GM10248 (cell line): ENCODE data around the gene KIRREL3.

ENCODE experiments used
- CTCF ChIA-PET: fragments of 300-600 bp; sonication (Branson Sonifier 250); formaldehyde crosslinking; extraction: SDS; loops from one replicate; lab custom pipeline; 2021; ENCODE audit warnings: antibody characterized with exemption; lab: Yijun Ruan, JAX
- POLR2A ChIA-PET: fragments of 350-650 bp; sonication (Branson Sonifier 250); formaldehyde crosslinking; extraction: SDS; loops from one replicate; lab custom pipeline; 2020; ENCODE audit warnings: antibody characterized with exemption; lab: Yijun Ruan, JAX
- DNase-seq: peaks from one replicate; pipeline ENCODE4 v3.0.0; 2012; ENCODE audit errors: extremely low spot score
- CTCF ChIP-seq: IDR thresholded peaks from 2 replicates; pipeline ENCODE4 v1.5.1; 2012; ENCODE audit warnings: mild to moderate bottlenecking, low read depth; ENCODE audit errors: extremely low read depth, missing control alignments, control extremely low read depth

KIRREL3 gene

GRCh38 chr11:126606484-126606883, 394.1 kb downstream of the KIRREL3 start:
- no peak for DNase-seq
- ChIA-PET CTCF (interaction anchor here (1.0 to 2.9 kb wide), 5 partner anchors 10 to 126 kb away, joined by 3 to 11 read pairs (median 3); no protein-coding TSS in a partner anchor), POLR2A (no interaction called here)
- no peak for TF ChIP-seq CTCF

- POLR2A ChIA-PET = no interaction called here
- TF ChIP-seq CTCF = no peak
- CTCF ChIA-PET = no interaction called here
- no peak for DNase-seq
These were observed 396.1 kb downstream of the KIRREL3 start for GRCh38 chr11:126604461-126604860.

- CTCF ChIA-PET = interaction anchor here (0.6 to 1.4 kb wide), 2 partner anchors 9 to 12 kb away, joined by 3 to 4 read pairs; no protein-coding TSS in a partner anchor
- DNase-seq = no peak
These were observed 397.1 kb downstream of the KIRREL3 start for GRCh38 chr11:126603486-126603885.

GRCh38 chr11:126602993-126603392, 397.6 kb downstream of the KIRREL3 start:
- CTCF ChIA-PET = interaction anchor here (1.4 kb wide), 1 partner anchor 8 kb away, joined by 4 read pairs; no protein-coding TSS in a partner anchor
- TF ChIP-seq CTCF = no peak

More at GRCh38 chr11:126603486-126603885, 397.1 kb downstream of the KIRREL3 start:
- no peak for TF ChIP-seq CTCF
- POLR2A ChIA-PET = no interaction called here

GRCh38 chr11:126602349-126602940, 398.1 kb downstream of the KIRREL3 start:
- POLR2A ChIA-PET = no interaction called here
- no peak for DNase-seq
- no peak for TF ChIP-seq CTCF
- CTCF ChIA-PET = interaction anchor here (1.2 to 1.4 kb wide), 2 partner anchors 8 kb away, joined by 3 to 4 read pairs; no protein-coding TSS in a partner anchor

More at GRCh38 chr11:126602993-126603392, 397.6 kb downstream of the KIRREL3 start:
- POLR2A ChIA-PET = no interaction called here
- DNase-seq = no peak

- ChIA-PET POLR2A (no interaction called here), CTCF (interaction anchor here (1.2 kb wide), 1 partner anchor 9 kb away, joined by 3 read pairs; no protein-coding TSS in a partner anchor)
- DNase-seq = no peak
- no peak for TF ChIP-seq CTCF
These were observed 398.9 kb downstream of the KIRREL3 start for GRCh38 chr11:126601550-126602215.
